Pulmonary artery endothelial cell (primary cell): ENCODE measurements around the gene MLPH. TPM values are rescaled to one million over a fixed set of nuclear protein-coding genes. Genes with fewer than 3 reads are reported as not detected.
A peak's percentile ranks its signal among the peaks of the same experiment; 100 is the strongest.

Source experiments
- DNase-seq: peaks from one replicate; pipeline ENCODE4 v3.0.0-alpha.2; 2011; ENCODE audit warnings: low read depth, low spot score
- total RNA-seq: library from RNA; depleted of rRNA; stranded (reverse); fragments of >200 nt; gene quantifications from 2 replicates; pipeline ENCODE4 v1.2.3, GENCODE V29; 2014

MLPH gene
- total RNA-seq, 1 donor from 2014 or later, result not detected

- DNase-seq, result no peak
These were observed 79.6 kb downstream of the MLPH start, which contains the start of gene PRLH for GRCh38 chr2:237566401-237567235. Gene PRLH, plus strand, starts transcription at chr2:237566574. Its CDS starts 0 bp downstream, at chr2:237566574.

GRCh38 chr2:237567276-237568029 lies 80.4 kb downstream of the MLPH start:
- no peak for DNase-seq

GRCh38 chr2:237568121-237568660 lies 81.1 kb downstream of the MLPH start:
- no peak for DNase-seq

- DNase-seq, result no peak
These were observed 82.0 kb downstream of the MLPH start for GRCh38 chr2:237569041-237569440.

GRCh38 chr2:237569896-237570295 lies 82.8 kb downstream of the MLPH start:
- DNase-seq, result no peak

DNA sequence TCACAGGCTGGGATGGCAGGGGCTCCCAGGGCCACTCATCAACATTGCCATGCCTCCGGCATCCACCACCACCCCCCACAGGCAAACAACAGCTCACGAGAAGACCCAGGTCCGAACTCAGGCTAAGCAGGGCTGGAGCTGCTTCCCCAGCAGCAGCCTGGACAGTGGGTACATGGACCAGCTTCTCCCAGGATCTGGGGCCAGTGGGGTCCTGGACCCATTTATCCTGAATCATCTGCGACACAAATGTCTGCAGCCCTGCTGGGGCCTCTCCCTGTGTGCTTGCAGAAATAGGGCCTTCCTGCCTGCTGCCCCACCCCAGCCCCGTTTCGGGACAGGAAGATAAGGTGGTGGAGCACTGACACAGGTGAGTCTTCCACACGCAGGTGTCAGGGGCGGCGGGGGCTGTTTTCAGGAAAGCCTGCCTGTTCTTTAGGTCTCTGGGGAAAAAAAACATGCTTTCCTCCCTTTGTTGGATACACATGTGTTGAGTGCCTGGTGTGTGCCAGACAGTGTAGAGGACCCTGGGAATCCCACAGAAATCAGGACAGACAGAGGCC lies 83.8 kb downstream of the MLPH start:
- DNase-seq, result no peak

DNA sequence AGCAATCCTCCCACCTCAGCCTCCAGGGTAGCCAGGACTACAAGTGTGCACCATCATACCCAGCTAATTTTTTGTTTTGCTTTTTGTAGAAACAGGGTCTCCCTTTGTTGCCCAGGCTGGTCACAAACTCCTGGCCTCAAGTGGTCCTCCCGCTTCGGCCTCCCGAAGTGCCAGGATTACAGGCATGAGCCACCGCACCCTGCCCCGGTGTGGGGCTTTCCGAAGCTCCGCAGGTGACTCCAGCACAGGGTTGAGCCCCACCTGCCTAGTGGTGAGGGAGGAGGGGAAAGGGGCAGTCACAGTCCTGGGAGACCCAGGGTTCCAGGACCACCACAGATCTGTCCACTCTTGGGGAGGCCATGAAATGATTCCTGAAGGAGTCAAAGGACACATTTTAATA lies 84.5 kb downstream of the MLPH start:
- DNase-seq, result no peak

GRCh38 chr2:237572021-237572741 lies 85.1 kb downstream of the MLPH start:
- peak; percentile 72 for DNase-seq

DNA sequence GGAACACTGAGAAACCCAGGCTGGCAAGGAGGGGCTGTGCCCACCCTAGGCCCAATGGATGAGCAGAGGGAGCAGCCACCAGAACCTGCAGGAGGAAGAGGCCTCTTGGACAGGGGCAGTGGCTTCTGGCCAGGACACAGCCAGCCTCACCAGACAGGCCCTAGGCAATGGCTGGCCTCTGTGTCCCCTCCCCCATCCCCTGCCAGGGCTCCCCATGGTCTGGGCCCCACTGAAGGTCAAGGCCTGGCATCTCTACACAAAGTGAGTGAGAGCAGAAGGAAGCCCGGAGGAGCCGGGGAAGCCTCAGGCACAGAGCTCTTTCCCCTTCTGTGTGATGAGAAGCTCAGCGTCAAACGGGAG lies 85.7 kb downstream of the MLPH start:
- no peak for DNase-seq

DNA sequence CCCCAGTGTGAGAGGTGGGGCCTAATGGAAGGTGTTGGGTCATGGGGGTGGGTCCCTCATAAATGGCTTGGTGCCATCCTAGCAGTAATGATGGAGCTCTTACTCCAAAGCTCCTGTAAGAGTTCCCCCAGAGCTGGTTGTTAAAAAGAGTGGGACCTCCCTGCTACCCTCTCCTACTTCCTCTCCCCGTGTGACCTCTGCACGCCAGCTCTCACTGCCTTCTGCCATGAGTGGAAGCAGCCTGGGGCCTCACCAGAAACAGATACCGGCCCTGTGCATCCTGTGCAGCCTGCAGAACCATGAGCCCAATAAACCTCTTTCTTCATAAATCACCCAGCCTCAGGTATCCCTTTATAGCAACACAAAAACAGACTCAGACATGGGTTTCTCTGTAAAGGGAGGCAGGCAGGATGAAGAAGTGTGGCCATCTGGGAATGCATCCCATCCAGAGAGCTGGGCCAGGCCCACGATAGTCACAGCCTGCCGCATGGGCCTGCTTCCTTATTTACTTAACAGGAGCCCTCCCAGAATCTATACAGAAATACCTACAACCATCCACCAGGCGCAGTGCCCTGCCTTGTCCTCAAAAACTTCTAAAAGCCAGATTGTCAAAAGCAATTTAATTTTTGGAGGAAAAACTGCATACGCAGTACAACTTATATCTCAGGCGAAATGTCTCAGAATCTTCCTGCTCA lies 86.8 kb downstream of the MLPH start:
- no peak for DNase-seq

DNA sequence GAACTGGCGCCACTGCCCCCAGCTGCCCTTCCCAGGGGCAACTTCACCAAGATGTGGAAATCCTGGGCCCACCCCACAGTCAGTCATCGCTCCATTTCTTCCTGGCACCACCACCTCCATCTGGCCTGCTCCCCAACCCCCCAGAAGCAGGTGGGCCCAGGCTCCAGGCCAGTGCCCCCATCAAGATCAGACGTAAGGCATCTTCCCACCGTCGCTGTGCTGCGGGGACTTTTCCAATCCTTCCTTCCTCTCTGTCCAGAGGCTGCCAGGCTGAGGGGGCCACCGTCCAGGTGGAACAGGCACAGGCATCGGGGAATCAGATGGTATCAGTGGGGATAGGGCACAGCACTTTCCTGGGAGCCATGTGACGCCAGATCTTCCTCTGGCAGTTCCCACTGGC lies 87.4 kb downstream of the MLPH start:
- no peak for DNase-seq

- DNase-seq, result no peak
These were observed 88.1 kb downstream of the MLPH start for GRCh38 chr2:237574894-237575868.

- DNase-seq, result no peak
These were observed 89.1 kb downstream of the MLPH start for GRCh38 chr2:237575869-237576862.

GRCh38 chr2:237576974-237577373 lies 89.9 kb downstream of the MLPH start:
- no peak for DNase-seq

DNA sequence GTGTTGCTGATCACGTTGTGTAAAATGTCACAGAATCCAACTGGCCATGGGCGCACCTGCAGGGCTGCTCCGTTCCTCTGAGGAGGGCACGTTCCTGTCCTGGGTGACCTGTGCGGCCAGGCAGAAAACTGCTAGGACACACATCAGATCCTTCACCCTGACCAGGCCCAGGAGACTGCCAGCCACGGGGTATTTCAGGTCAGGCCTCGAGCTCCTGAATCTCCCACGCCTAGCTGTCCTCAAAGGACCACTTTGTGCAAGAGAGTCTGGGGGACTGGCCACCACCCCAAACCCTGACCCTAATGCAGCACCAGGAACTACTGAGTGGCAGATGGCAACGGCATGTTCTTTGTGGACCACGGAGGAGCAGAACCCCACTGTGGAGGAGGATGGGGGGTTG lies 90.4 kb downstream of the MLPH start:
- DNase-seq, result no peak

DNA sequence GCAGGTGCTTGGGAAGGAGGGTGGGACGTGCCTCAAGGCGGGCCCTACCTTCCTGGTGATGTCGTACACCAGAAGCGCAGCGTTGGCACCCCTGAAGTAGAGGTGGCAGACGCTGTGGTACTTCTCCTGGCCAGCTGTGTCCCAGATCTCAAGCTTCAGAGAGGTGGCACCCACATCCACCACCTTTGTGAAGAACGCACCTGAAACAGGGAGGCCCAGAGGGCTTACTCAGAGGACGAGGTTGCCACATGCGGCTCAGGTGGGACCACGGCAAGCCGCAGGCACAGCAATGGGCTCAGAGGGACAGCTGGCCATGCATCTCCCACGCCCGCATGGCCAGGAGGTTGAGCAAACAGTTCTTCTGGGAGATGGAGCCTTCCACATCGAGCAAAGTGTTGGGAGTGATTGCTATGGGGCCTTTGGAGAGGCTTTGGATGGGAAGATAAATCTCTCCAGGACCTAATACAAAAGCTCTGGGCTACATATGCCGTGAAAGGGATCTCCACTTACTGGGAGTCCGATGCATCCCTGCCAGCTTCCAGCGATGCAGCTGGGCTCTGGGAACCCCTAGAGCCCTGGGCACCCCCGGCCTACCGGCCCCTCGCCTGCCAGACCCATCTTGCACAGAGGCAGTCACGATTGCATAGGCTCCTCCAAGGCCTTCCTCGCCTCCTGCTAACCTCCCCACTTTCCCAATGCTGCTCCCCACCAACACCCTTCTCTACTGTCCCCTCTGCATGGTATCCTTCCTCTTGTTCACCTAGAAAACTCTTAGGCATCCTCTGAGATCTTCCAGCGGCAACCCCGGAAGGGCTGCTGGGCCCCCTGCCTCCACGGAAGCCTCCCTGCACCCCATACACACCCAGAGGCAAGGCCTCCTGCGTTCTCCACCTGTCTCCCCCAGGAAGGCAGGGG lies 91.2 kb downstream of the MLPH start:
- DNase-seq, result no peak

DNA sequence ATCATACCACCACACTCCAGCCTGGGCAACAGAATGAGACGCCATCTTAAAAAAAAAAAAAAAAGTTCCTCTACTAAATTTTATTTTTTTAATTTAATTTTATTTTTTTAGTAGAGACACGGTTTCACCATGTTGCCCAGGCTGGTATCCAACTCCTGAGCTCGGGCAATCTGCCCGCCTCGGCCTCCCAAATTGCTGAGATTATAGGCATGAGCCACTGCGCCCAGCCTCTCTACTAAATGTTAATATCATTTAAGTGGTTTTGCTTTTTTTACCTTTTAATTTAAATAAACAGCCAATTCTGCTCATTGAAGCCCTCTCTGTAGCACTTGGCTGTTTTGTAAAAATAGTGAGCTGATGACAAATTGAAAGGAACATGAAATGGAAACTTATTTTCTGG lies 94.3 kb downstream of the MLPH start:
- no peak for DNase-seq
